H1 (cell line): ENCODE results near the gene INPP5A. TPM values are rescaled to one million over a fixed set of nuclear protein-coding genes. Genes with fewer than 3 reads are reported as not detected.

Experiments
- CTBP2 ChIP-seq: IDR thresholded peaks from 2 replicates; pipeline ENCODE4 v1.7.0; 2011; ENCODE audit warnings: borderline replicate concordance, mild to moderate bottlenecking, moderate library complexity, mixed read lengths, low read length; ENCODE audit not compliant: insufficient read depth, insufficient read length
- EP300 ChIP-seq, 2 experiments: IDR thresholded peaks; 1 replicate in 1 of 2; 2 replicates in 1 of 2; pipeline ENCODE4 v1.6.1; 2011 to 2012; ENCODE audit warnings: low read depth in 2 of 2, low read length in 2 of 2, mild to moderate bottlenecking in 2 of 2, borderline replicate concordance in 1 of 2, inconsistent platforms in 1 of 2, moderate library complexity in 1 of 2
- JUN ChIP-seq: IDR thresholded peaks from 2 replicates; pipeline ENCODE4 v1.6.1; 2011; ENCODE audit warnings: low read depth, mild to moderate bottlenecking, improper control_type of control experiment, low read length
- KDM5A ChIP-seq: fragments of 200-600 bp; IDR thresholded peaks from 2 replicates; pipeline ENCODE4 v1.7.1; 2012; ENCODE audit warnings: mild to moderate bottlenecking, low read length, inconsistent platforms, mixed read lengths
- MAFK ChIP-seq: IDR thresholded peaks from 2 replicates; pipeline ENCODE4 v1.6.1; 2012; ENCODE audit warnings: low read depth, mild to moderate bottlenecking, improper control_type of control experiment, low read length
- NRF1 ChIP-seq: IDR thresholded peaks from 2 replicates; pipeline ENCODE4 v1.6.1; 2011; ENCODE audit warnings: mild to moderate bottlenecking, low read depth, low read length, improper control_type of control experiment
- PHF8 ChIP-seq: fragments of 200-600 bp; sonication (generic); conservative IDR thresholded peaks from 2 replicates; pipeline ENCODE4 v1.7.1; 2012; ENCODE audit warnings: low read depth, mild to moderate bottlenecking, inconsistent platforms, low read length, moderate library complexity
- RAD21 ChIP-seq, 2 experiments: IDR thresholded peaks in 1 of 2; conservative IDR thresholded peaks in 1 of 2; 2 replicates each; pipeline ENCODE4 v1.6.1; 2011; ENCODE audit warnings: low read depth in 2 of 2, low read length in 2 of 2, improper control_type of control experiment in 1 of 2, inconsistent platforms in 1 of 2, mild to moderate bottlenecking in 1 of 2, moderate library complexity in 1 of 2
- RFX5 ChIP-seq: IDR thresholded peaks from 2 replicates; pipeline ENCODE4 v1.6.1; 2011; ENCODE audit warnings: low read depth, low read length, improper control_type of control experiment, borderline replicate concordance
- ZNF274 ChIP-seq: IDR thresholded peaks from 2 replicates; pipeline ENCODE4 v1.7.0; 2012; ENCODE audit warnings: low read length, borderline replicate concordance; ENCODE audit errors: extremely low read depth
- polyA plus RNA-seq, 7 experiments: library from polyadenylated mRNA; depleted of rRNA in 3 of 7; stranded (reverse) in 5 of 7; unstranded in 2 of 7; fragments of >200 nt in 5 of 7; fragments of 200-250 nt in 2 of 7; gene quantifications; 1 replicate in 5 of 7; 2 replicates in 1 of 7; 4 replicates in 1 of 7; pipeline versions ENCODE4 v1.2.1 to v1.2.3, GENCODE V29; 2011 to 2013; ENCODE audit warnings: missing spikeins in 2 of 7, mixed read lengths in 2 of 7
- total RNA-seq: library from RNA; stranded (reverse); fragmentation: NEBNext Ultra II Directional; extraction: Animal tissue kit (Norgen Biotek cat#: 25700); gene quantifications from 2 replicates; pipeline ENCODE4 v1.2.1, GENCODE V29; 2021
- TF ChIP-seq, protein P1 (sequence below): fragments of 300-600 bp; sonication (generic); IDR thresholded peaks from 2 replicates; pipeline ENCODE4 v1.7.1; 2012; ENCODE audit warnings: low read length, moderate library complexity, mild to moderate bottlenecking, inconsistent platforms; ENCODE audit not compliant: insufficient replicate concordance

INPP5A gene
- total and polyA plus RNA-seq, 2 of the 8 experiments (the other 6 are each of a cell fraction or from before 2014, with no cell fraction given), result 19.7 to 27.5 TPM

DNA sequence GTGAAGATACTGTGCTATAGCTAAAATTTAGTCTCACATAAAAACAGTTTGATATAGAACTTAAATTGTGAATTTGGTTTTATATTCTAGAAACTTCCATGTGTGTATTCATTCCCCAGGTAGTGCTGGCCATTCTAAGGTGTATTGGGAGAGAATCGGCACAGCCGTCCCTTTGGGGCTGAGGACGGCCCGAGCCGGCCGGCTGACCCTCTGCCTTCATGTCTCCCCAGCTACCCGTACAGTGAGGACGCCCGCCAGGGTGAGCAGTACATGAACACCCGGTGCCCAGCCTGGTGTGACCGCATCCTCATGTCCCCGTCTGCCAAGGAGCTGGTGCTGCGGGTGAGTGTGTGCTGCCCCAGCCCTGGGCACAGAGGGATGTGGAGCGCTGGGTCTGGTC lies 239.9 kb downstream of the INPP5A start (continued):
- TF ChIP-seq, protein P1, sequence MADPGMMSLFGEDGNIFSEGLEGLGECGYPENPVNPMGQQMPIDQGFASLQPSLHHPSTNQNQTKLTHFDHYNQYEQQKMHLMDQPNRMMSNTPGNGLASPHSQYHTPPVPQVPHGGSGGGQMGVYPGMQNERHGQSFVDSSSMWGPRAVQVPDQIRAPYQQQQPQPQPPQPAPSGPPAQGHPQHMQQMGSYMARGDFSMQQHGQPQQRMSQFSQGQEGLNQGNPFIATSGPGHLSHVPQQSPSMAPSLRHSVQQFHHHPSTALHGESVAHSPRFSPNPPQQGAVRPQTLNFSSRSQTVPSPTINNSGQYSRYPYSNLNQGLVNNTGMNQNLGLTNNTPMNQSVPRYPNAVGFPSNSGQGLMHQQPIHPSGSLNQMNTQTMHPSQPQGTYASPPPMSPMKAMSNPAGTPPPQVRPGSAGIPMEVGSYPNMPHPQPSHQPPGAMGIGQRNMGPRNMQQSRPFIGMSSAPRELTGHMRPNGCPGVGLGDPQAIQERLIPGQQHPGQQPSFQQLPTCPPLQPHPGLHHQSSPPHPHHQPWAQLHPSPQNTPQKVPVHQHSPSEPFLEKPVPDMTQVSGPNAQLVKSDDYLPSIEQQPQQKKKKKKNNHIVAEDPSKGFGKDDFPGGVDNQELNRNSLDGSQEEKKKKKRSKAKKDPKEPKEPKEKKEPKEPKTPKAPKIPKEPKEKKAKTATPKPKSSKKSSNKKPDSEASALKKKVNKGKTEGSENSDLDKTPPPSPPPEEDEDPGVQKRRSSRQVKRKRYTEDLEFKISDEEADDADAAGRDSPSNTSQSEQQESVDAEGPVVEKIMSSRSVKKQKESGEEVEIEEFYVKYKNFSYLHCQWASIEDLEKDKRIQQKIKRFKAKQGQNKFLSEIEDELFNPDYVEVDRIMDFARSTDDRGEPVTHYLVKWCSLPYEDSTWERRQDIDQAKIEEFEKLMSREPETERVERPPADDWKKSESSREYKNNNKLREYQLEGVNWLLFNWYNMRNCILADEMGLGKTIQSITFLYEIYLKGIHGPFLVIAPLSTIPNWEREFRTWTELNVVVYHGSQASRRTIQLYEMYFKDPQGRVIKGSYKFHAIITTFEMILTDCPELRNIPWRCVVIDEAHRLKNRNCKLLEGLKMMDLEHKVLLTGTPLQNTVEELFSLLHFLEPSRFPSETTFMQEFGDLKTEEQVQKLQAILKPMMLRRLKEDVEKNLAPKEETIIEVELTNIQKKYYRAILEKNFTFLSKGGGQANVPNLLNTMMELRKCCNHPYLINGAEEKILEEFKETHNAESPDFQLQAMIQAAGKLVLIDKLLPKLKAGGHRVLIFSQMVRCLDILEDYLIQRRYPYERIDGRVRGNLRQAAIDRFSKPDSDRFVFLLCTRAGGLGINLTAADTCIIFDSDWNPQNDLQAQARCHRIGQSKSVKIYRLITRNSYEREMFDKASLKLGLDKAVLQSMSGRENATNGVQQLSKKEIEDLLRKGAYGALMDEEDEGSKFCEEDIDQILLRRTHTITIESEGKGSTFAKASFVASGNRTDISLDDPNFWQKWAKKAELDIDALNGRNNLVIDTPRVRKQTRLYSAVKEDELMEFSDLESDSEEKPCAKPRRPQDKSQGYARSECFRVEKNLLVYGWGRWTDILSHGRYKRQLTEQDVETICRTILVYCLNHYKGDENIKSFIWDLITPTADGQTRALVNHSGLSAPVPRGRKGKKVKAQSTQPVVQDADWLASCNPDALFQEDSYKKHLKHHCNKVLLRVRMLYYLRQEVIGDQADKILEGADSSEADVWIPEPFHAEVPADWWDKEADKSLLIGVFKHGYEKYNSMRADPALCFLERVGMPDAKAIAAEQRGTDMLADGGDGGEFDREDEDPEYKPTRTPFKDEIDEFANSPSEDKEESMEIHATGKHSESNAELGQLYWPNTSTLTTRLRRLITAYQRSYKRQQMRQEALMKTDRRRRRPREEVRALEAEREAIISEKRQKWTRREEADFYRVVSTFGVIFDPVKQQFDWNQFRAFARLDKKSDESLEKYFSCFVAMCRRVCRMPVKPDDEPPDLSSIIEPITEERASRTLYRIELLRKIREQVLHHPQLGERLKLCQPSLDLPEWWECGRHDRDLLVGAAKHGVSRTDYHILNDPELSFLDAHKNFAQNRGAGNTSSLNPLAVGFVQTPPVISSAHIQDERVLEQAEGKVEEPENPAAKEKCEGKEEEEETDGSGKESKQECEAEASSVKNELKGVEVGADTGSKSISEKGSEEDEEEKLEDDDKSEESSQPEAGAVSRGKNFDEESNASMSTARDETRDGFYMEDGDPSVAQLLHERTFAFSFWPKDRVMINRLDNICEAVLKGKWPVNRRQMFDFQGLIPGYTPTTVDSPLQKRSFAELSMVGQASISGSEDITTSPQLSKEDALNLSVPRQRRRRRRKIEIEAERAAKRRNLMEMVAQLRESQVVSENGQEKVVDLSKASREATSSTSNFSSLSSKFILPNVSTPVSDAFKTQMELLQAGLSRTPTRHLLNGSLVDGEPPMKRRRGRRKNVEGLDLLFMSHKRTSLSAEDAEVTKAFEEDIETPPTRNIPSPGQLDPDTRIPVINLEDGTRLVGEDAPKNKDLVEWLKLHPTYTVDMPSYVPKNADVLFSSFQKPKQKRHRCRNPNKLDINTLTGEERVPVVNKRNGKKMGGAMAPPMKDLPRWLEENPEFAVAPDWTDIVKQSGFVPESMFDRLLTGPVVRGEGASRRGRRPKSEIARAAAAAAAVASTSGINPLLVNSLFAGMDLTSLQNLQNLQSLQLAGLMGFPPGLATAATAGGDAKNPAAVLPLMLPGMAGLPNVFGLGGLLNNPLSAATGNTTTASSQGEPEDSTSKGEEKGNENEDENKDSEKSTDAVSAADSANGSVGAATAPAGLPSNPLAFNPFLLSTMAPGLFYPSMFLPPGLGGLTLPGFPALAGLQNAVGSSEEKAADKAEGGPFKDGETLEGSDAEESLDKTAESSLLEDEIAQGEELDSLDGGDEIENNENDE, result no peak
- TF ChIP-seq RFX5 (no peak), KDM5A (no peak), MAFK (no peak), JUN (no peak), RAD21 (IDR thresholded peaks at IDR 0.05 in 1 of 2, conservative IDR thresholded peaks at IDR 0.05 in 1 of 2; ENCODE audit: low read depth in 2 of 2, low read length in 2 of 2) (no peak), PHF8 (no peak), CTBP2 (no peak), EP300 (IDR thresholded peaks at IDR 0.05; ENCODE audit: borderline replicate concordance in 1 of 2, low read depth in 2 of 2, low read length in 2 of 2) (no peak), NRF1 (no peak), ZNF274 (no peak)
